GM21360 (cell line): ENCODE data around the gene GABRB3.

ENCODE experiments used
- ATAC-seq: cut with Tn5 transposase; IDR thresholded peaks from one replicate; pipeline ENCODE4 v1.9.1; 2021; ENCODE audit warnings: mild to moderate bottlenecking, moderate library complexity; ENCODE audit not compliant: unreplicated experiment

GABRB3 gene

DNA sequence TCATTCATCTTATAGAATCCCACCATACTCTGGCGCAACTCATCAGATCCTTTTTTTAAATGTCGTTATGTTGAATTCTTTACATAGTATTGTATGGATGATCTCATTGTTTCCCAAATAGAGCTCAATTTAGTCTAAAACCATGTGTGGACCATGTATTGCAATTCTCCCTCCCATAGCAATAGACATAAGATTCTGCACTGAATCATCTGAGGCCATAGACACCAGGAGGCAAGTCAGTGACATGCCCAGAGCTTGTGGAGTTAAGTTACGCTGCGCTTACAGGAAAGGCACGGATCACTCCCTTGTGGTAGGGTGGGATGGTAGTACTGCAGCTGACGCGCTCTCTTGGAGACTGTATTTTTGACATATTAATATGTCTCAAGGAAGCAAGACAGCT is 211.0 kb downstream of the GABRB3 start:
- ATAC-seq = no peak

- no peak for ATAC-seq
These were observed 211.7 kb downstream of the GABRB3 start for GRCh38 chr15:26561130-26561529.

DNA sequence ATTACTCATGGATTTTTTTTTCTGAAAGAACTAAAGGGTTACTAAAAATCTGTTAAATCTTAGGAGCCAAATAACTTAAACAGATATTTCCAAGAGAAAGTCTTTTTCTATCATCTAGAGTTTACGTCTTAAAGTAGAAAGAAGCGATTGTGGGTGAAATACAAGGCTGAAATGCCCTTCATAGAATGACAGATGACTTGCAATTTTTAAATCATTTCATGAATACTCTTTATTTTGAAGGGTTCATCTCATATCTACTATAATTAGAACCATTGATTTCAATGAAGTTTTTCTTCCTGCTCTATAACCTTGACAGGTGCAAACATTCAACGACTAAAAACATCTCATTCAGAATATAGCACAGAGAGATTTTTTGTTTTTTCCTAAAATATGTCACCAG is 217.0 kb downstream of the GABRB3 start:
- ATAC-seq = no peak

- no peak for ATAC-seq
These were observed 221.4 kb downstream of the GABRB3 start for GRCh38 chr15:26551473-26551872.

GRCh38 chr15:26550880-26551279 is 222.0 kb downstream of the GABRB3 start:
- ATAC-seq = no peak

DNA sequence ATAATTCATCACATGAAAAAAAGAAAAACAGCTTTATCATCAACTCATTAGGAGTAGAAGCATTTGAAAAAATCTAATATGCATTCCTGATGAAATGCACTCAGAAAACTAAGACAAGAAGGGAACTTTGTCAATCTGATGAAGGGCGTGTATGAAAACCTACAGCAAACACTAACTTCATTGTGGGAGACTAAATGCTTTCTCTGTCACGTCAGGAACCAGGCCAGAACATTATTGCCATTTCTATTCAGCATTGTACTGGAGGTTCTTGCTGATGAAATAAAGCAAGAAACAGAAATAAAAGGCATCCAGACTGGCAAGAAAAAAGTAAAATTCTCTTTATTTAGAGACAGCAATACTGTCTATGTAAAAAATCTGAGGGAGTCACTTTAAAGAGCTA is 235.2 kb downstream of the GABRB3 start:
- no peak for ATAC-seq

- ATAC-seq = no peak
These were observed 241.4 kb downstream of the GABRB3 start for GRCh38 chr15:26531489-26531888.

DNA sequence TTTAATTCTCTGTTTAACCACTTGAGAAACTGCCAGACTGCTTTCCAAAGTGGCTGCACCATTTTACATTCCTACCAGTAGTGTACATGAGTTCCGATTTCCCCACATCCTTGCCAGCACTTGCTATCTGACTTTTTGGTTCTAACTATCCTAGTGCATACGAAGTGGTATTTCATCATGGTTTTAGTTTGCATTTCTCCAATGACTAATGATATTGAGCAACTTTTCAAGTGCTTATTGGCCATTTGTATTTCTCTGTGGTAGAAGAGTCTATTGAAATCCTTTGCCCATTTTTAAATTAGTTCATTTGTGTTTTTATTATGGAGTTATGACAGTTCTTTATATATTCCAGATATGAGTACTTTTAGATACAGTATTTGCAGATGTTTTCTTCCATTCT is 247.8 kb downstream of the GABRB3 start:
- ATAC-seq = no peak

DNA sequence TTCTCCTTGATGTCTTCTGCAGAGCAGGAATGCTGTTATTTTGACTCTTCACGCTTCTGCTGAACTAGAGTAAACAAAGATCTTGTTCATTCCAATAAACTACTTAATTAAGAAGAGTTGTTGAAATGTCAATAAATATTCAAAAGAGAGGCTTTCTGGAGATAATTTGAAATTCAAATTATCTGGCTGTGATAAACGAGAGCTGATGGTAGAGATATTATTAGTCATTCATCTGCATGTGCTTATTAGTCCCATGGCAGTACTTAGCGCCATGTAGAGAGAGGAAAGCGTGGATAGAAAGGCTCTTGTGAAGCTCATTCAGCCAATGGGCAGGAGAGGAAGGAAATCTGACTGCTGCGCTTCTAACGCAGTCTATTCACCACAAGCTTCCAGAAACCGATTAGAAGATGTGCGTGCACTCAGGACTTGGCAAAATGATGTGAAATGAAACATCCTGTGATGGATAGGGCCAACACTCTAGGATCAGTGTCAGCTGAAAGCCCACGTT is 251.1 kb downstream of the GABRB3 start:
- ATAC-seq = no peak

- ATAC-seq = no peak
These were observed 251.7 kb downstream of the GABRB3 start for GRCh38 chr15:26521130-26521529.

- no peak for ATAC-seq
These were observed 254.0 kb downstream of the GABRB3 start for GRCh38 chr15:26518885-26519284.

- no peak for ATAC-seq
These were observed 256.5 kb downstream of the GABRB3 start for GRCh38 chr15:26516102-26516980.

DNA sequence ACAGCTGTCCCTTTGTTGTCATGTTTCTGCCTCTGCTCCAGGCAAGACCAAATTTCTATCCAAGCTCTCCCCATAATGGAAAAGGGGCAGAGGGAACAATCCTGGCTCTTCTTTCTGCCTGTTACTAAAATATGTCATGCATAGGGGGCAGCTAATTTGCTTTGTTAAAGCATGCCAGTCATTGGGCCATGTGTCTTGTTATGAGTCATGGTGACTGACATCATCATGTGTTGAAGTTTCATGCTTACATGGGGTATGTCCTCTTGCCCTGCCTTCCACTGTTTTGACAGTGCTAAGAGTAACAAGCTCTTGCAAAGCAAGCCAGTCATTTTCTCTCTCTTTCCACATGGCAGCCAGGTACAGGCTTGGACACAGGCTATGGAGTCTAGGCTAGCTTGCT is 268.9 kb downstream of the GABRB3 start:
- ATAC-seq = no peak
